ENCODE results near the gene CFAP77.

DNA sequence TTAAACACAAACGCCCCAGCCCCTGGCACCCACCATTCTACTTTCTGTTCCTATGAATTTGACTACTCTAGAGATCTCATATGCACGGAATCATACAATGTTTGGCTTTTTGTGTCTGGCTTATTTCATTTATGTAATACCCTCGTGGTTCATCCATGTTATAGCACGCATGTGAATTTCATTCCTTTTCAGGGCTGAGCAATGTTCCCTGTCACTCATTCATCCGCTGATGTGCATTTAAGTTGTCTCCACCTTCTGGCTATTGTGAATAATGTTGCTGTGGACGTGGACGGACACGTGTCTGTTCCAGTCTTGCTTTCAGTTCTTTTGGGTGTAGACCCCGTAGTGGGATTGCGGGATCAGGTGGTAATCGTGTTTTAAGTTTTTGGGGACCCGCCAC, 92.5 kb downstream of the CFAP77 start:
- TF ChIP-seq, protein P1, sequence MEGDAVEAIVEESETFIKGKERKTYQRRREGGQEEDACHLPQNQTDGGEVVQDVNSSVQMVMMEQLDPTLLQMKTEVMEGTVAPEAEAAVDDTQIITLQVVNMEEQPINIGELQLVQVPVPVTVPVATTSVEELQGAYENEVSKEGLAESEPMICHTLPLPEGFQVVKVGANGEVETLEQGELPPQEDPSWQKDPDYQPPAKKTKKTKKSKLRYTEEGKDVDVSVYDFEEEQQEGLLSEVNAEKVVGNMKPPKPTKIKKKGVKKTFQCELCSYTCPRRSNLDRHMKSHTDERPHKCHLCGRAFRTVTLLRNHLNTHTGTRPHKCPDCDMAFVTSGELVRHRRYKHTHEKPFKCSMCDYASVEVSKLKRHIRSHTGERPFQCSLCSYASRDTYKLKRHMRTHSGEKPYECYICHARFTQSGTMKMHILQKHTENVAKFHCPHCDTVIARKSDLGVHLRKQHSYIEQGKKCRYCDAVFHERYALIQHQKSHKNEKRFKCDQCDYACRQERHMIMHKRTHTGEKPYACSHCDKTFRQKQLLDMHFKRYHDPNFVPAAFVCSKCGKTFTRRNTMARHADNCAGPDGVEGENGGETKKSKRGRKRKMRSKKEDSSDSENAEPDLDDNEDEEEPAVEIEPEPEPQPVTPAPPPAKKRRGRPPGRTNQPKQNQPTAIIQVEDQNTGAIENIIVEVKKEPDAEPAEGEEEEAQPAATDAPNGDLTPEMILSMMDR (IDR thresholded peaks at IDR 0.05) = no peak
- TF ChIP-seq POLR2A (IDR thresholded peaks at IDR 0.05; ENCODE audit: low read depth) = no peak
